Parathyroid adenoma (tissue), 2 donors: ENCODE data around the gene MRPS23.

Source experiments
- H2AFZ ChIP-seq: fragments of 300-600 bp; sonication (generic); one replicate; pipeline ENCODE4 v1.7.0; 2017; ENCODE audit warnings: antibody characterized with exemption, mild to moderate bottlenecking
- H3K27ac ChIP-seq: fragments of 300-600 bp; sonication (generic); one replicate; pipeline ENCODE4 v1.7.0; 2017
- H3K27me3 ChIP-seq: fragments of 300-600 bp; sonication (generic); one replicate; pipeline ENCODE4 v1.7.0; 2017; ENCODE audit warnings: low read length; ENCODE audit not compliant: control insufficient read depth, insufficient read depth
- H3K36me3 ChIP-seq: fragments of 300-600 bp; sonication (generic); one replicate; pipeline ENCODE4 v1.7.0; 2017; ENCODE audit warnings: low read length; ENCODE audit not compliant: control insufficient read depth, insufficient read depth
- H3K4me1 ChIP-seq: fragments of 300-600 bp; sonication (generic); one replicate; pipeline ENCODE4 v1.7.0; 2017; ENCODE audit warnings: control low read depth
- H3K4me2 ChIP-seq: fragments of 300-600 bp; sonication (generic); one replicate; pipeline ENCODE4 v1.7.0; 2017; ENCODE audit warnings: low read length
- H3K4me3 ChIP-seq: fragments of 300-600 bp; sonication (generic); one replicate; pipeline ENCODE4 v1.7.0; 2017; ENCODE audit warnings: low read depth, low read length
- H3K79me2 ChIP-seq: fragments of 300-600 bp; sonication (generic); one replicate; pipeline ENCODE4 v1.7.0; 2017; ENCODE audit warnings: control low read depth
- H3K9ac ChIP-seq: fragments of 300-600 bp; sonication (generic); one replicate; pipeline ENCODE4 v1.7.0; 2017; ENCODE audit warnings: mild to moderate bottlenecking
- H3K9me3 ChIP-seq: fragments of 300-600 bp; sonication (generic); one replicate; pipeline ENCODE4 v1.7.0; 2017; ENCODE audit warnings: low read length; ENCODE audit not compliant: control insufficient read depth
- TF ChIP-seq, protein P1 (sequence below): fragments of 300-600 bp; sonication (generic); IDR thresholded peaks from one replicate; pipeline ENCODE4 v1.7.0; 2017; ENCODE audit warnings: antibody characterized with exemption, mild to moderate bottlenecking
- donor health status: primary hyperparathyroidism.

The MRPS23 gene

DNA sequence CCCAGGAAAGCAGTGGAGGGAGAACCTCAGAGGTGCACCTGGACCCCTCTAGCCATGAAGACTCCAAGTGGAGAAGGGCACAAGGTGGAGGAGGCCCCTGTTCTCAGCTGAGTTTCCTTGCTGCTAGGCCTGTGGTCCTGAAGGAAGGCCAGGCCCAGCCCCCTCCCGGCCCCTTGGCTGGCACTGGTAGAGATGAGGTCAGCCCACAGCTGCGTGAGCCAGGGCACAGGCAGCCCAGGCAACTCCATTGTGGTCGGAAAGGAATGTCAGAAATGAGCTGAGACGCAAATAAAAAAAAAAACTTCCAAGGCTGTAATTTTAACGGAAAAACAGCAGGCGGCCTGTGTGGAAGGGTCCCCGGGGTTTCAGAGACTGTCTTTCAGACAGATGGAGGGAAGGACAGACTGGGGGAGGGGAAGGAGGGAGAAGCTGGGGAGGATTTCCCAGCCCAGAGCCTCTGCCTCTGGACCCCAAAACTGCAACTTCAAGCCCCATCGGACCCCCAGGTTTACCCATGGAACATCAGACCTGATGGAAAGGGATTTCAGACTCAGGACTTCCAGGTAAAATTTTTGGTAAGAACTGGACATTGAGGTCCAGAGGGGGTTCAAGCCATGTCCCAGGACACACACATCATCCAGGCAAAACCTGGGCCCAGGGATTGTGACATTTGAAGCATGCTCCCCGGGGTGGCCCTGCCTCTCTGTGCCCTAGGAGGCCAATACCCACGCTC lies 25.6 kb upstream of the MRPS23 start:
- H3K4me1 ChIP-seq = peaks cover 30% of the 10 kb centered on the region
- H3K27ac ChIP-seq = peak overlapping the region; percentile 76
- TF ChIP-seq, protein P1, sequence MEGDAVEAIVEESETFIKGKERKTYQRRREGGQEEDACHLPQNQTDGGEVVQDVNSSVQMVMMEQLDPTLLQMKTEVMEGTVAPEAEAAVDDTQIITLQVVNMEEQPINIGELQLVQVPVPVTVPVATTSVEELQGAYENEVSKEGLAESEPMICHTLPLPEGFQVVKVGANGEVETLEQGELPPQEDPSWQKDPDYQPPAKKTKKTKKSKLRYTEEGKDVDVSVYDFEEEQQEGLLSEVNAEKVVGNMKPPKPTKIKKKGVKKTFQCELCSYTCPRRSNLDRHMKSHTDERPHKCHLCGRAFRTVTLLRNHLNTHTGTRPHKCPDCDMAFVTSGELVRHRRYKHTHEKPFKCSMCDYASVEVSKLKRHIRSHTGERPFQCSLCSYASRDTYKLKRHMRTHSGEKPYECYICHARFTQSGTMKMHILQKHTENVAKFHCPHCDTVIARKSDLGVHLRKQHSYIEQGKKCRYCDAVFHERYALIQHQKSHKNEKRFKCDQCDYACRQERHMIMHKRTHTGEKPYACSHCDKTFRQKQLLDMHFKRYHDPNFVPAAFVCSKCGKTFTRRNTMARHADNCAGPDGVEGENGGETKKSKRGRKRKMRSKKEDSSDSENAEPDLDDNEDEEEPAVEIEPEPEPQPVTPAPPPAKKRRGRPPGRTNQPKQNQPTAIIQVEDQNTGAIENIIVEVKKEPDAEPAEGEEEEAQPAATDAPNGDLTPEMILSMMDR = peak; percentile 45
- H3K36me3 ChIP-seq = no peaks in the 10 kb centered on the region
- no peaks in the 10 kb centered on the region for H3K9me3 ChIP-seq
- H3K9ac ChIP-seq = no peak overlapping the region
- H2AFZ ChIP-seq = peak overlapping the region; percentile 91
- no peak overlapping the region for H3K4me2 ChIP-seq
- no peaks in the 10 kb centered on the region for H3K27me3 ChIP-seq
- H3K79me2 ChIP-seq = no peaks in the 10 kb centered on the region
- no peak overlapping the region for H3K4me3 ChIP-seq

DNA sequence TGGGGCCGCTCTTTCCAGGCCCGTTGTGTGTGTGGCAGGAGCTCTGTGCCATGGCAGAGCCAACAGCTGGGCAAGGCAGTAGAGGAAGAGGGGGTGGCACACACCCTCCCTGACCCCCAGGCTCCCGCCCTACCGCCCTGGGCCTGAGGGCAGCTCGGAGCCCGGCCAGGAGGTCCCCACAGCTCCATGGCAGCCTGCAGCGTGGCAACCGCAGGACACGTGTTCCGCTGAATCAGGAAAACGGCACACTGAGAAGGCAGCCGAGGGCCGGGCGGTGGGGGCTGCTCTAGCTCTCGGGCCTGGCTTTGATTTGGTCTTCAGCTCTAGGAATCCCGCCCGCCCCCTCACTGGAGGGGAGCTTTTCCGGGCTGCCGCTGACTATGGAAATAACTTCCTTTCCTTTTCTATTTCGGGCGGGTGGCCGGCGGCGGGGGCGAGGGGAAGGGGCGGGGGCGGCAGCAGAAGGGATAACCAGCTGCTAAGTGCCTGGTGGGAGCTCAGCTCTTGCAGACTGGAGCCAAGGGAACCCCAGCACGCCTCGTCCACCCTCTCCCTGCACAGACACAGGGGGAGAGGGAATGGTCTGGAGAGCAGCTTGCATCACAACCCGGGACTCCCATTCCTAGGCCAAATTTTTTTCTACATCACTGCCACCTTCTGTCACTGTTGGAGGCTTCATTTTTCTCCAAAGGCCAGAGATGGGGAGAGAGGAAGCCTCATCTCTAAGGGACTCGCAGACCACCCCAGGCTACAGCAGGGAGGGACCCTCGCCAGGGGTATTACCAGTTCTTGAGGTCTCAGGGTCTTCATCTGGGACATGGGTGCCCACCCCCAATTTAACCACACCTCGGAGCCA lies 24.8 kb upstream of the MRPS23 start:
- Histone ChIP-seq H3K9me3 (no peaks in the 10 kb centered on the region), H3K27me3 (no peaks in the 10 kb centered on the region), H3K4me3 (no peak overlapping the region), H3K36me3 (no peaks in the 10 kb centered on the region), H3K27ac (peak overlapping the region; percentile 76), H3K4me2 (no peak overlapping the region), H2AFZ (peak overlapping the region; percentile 91), H3K4me1 (peaks cover 24% of the 10 kb centered on the region), H3K79me2 (no peaks in the 10 kb centered on the region), H3K9ac (no peak overlapping the region)
- TF ChIP-seq, protein P1 = no peak

GRCh38 chr17:57874058-57874419 lies 24.2 kb upstream of the MRPS23 start:
- Histone ChIP-seq H3K4me2 (no peak overlapping the region), H3K4me3 (no peak overlapping the region), H3K79me2 (no peaks in the 10 kb centered on the region), H3K9ac (no peak overlapping the region), H3K4me1 (peaks cover 18% of the 10 kb centered on the region), H2AFZ (peak overlapping the region; percentile 91), H3K36me3 (no peaks in the 10 kb centered on the region), H3K27me3 (no peaks in the 10 kb centered on the region), H3K9me3 (no peaks in the 10 kb centered on the region), H3K27ac (peak overlapping the region; percentile 41)
- TF ChIP-seq, protein P1 = no peak

DNA sequence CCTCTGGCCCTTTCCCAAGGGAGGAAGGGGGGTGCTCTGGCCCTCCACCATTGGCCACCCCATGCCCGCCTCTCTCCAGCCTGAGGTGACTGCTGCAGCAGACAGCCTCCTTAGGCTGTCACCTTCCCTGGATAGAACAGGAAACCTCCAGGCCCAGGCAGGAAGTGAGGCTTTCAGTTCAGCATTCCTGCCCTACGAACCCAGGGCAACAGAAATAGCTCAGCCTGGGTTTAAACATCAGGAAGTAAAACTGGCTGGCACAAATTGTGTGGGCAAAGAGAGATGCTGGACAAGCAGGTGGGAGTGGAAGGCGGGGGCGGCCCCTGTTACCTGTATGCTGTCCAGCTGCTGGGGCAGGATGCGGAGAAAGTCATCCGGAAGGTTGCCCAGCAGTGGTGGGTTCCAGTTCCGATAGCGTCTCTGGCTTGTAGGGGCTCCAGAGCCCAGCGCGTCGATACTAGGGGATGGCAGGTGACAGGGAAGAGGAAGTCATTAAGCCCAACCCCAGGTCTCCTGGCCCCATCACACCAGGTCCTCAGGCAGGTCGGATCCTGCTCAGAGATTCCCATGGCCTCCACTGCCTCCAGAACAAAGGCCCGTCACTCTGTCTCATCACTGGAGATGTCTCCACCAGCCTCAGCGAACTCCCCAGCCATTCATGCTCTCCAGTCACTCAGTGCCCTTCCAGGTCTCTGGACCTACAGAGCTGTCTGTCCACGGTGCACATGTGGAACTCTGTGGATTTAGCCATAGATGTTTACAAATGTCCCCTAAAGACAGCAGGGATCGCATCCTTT lies 23.6 kb upstream of the MRPS23 start:
- H3K27me3 ChIP-seq = no peaks in the 10 kb centered on the region
- TF ChIP-seq, protein P1 = no peak
- no peak overlapping the region for H3K4me2 ChIP-seq
- H3K79me2 ChIP-seq = no peaks in the 10 kb centered on the region
- no peak overlapping the region for H3K4me3 ChIP-seq
- H3K4me1 ChIP-seq = peaks cover 14% of the 10 kb centered on the region
- no peak overlapping the region for H3K27ac ChIP-seq
- no peak overlapping the region for H3K9ac ChIP-seq
- no peaks in the 10 kb centered on the region for H3K36me3 ChIP-seq
- no peak overlapping the region for H2AFZ ChIP-seq
- H3K9me3 ChIP-seq = no peaks in the 10 kb centered on the region
